ENCODE results near the gene SYNJ2. TPM values are rescaled to one million over a fixed set of nuclear protein-coding genes. Genes with fewer than 3 reads are reported as not detected.

Gene SYNJ2
- total and polyA plus RNA-seq, 2 of the 4 experiments (the other 2 are of a cell fraction): 40.8 to 45.2 TPM

DNA sequence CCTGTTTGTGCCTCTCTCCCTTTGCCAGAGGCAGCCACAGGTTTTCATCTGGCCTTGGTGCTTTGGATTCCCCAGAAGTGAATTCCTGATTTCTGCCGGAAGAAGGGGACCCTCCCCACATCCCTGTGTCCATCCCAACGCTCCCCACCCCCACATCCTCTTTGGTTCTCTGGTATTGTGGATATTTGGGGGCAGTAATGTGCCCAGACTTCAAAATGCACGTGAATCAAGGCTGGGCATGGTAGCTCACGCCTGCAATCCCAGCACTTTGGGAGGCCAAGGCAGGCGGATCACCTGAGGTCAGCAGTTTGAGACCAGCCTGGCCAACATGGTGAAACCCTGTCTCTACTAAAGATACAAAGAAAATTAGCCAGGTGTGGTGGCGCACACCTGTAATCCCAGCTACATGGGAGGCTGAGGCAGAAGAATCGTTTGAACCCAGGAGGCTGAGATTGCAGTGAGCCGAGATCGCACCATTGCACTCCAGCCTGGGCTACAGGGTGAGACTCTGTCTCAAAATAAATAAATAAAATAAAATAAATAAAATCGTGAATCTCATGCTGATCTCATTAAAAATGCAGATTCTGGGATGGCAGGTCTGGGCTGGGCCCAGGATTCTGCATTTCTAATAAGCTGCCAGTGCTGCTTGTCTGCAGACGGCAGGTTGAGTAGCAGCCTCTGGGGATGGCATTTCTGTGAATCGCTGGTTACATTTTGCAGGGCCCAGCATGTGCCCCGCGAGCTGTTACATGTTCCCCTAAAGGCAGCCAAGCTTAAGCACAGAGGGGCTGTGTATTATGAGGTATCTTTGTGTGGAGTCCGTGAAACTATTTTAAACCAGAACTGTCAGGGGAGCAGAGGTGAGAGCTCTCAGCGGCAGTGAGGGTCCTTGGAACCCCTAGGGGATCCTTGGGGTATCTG is 49.0 kb downstream of the SYNJ2 start:
- in situ Hi-C loops (cut with MboI; ENCODE audit: low sequenced_read_pairs): no loop called here
- dilution Hi-C loops (cut with HindIII; ENCODE audit: low sequenced_read_pairs, unreplicated experiment): no loop called here
- Histone ChIP-seq H2AK5ac (ENCODE audit: low read depth, low read length) (peak overlapping the region; percentile 93), H3K56ac (ENCODE audit: extremely low read depth, insufficient read depth, low read length) (peak overlapping the region; percentile 76), H3K27ac (ENCODE audit: insufficient read depth, low read length) (peak overlapping the region; percentile 92), H3K18ac (ENCODE audit: low read depth, low read length) (peak overlapping the region; percentile 62), H3K14ac (replicated peaks; ENCODE audit: low read depth, low read length) (peak overlapping the region; percentile 94), H3K9me3 (ENCODE audit: control insufficient read depth, insufficient read depth, low read length) (no peaks in the 10 kb centered on the region), H3K27me3 (ENCODE audit: control insufficient read depth, insufficient read depth, low read length) (no peaks in the 10 kb centered on the region), H4K20me1 (ENCODE audit: insufficient read depth, low read length) (no peaks in the 10 kb centered on the region), H3K79me1 (ENCODE audit: low read depth in 1 of 2, low read length in 2 of 2) (peaks cover 40 to 85% of the 10 kb centered on the region in 2 experiments), H3K4me1 (ENCODE audit: control insufficient read depth, insufficient read depth, low read length) (peaks cover 49% of the 10 kb centered on the region), H2BK120ac (ENCODE audit: low read depth, low read length) (peak overlapping the region; percentile 97), H4K8ac (ENCODE audit: low read depth in 2 of 2, low read length in 2 of 2) (peak overlapping the region; percentile 69 to 83), H2BK20ac (ENCODE audit: low read depth, low read length) (peak overlapping the region; percentile 60), H3K9ac (ENCODE audit: low read depth, low read length) (peak overlapping the region; percentile 34), H3K36me3 (ENCODE audit: control insufficient read depth, insufficient read depth, low read length) (peaks cover 18% of the 10 kb centered on the region), H4K91ac (ENCODE audit: insufficient read depth, low read depth, low read length) (peak overlapping the region; percentile 89), H3K4me2 (ENCODE audit: low read depth, low read length) (no peak overlapping the region), H3K4me3 (ENCODE audit: insufficient read depth, low read depth, low read length) (no peak overlapping the region), H2AFZ (replicated peaks; ENCODE audit: low read length, poor library complexity) (no peak overlapping the region), H2AK9ac (replicated peaks; ENCODE audit: low read depth, low read length, poor library complexity) (peak overlapping the region; percentile 53), H3K9me1 (ENCODE audit: insufficient read depth, low read length) (peaks cover 32% of the 10 kb centered on the region), H2BK15ac (ENCODE audit: low read depth, low read length) (peak overlapping the region; percentile 97), H4K5ac (ENCODE audit: low read depth, low read length) (peak overlapping the region; percentile 69), H3K23ac (ENCODE audit: low read depth, low read length) (peak overlapping the region; percentile 86), H3K4ac (ENCODE audit: low read depth, low read length) (peak overlapping the region; percentile 93), H2BK5ac (ENCODE audit: low read depth, low read length, poor library complexity, severe bottlenecking) (peak overlapping the region; percentile 78)
- BruUV-seq (replicated peaks): no TSS peak
- DNase-seq (no peak), ATAC-seq (ENCODE audit: low read depth) (no peak)
- WGBS, 2 experiments (ENCODE audit: extremely low coverage in 2 of 2, insufficient read length in 1 of 2): 92% methylated on average over 5 of the region's 16 CpGs; no CpG with 5 or more reads in 1 of the 2 experiments
- intact Hi-C loops (cut with micrococcal nuclease): no loop called here
- TF ChIP-seq, protein P1, sequence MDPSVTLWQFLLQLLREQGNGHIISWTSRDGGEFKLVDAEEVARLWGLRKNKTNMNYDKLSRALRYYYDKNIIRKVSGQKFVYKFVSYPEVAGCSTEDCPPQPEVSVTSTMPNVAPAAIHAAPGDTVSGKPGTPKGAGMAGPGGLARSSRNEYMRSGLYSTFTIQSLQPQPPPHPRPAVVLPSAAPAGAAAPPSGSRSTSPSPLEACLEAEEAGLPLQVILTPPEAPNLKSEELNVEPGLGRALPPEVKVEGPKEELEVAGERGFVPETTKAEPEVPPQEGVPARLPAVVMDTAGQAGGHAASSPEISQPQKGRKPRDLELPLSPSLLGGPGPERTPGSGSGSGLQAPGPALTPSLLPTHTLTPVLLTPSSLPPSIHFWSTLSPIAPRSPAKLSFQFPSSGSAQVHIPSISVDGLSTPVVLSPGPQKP (IDR thresholded peaks at IDR 0.05; ENCODE audit: borderline replicate concordance, low read depth, low read length): no peak
- TF ChIP-seq, protein P2, sequence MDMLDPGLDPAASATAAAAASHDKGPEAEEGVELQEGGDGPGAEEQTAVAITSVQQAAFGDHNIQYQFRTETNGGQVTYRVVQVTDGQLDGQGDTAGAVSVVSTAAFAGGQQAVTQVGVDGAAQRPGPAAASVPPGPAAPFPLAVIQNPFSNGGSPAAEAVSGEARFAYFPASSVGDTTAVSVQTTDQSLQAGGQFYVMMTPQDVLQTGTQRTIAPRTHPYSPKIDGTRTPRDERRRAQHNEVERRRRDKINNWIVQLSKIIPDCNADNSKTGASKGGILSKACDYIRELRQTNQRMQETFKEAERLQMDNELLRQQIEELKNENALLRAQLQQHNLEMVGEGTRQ (IDR thresholded peaks at IDR 0.05; ENCODE audit: low read depth, low read length): no peak
- TF ChIP-seq MXI1 (IDR thresholded peaks at IDR 0.05; ENCODE audit: borderline replicate concordance, low read depth, low read length): no peak
- TF ChIP-seq CEBPB (IDR thresholded peaks at IDR 0.05; ENCODE audit: low read depth, low read length): no peak
- TF ChIP-seq BHLHE40 (IDR thresholded peaks at IDR 0.05; ENCODE audit: low read depth, low read length): no peak
- no peak for TF ChIP-seq RCOR1 (IDR thresholded peaks at IDR 0.05; ENCODE audit: insufficient replicate concordance, low read length)
- TF ChIP-seq SMC3 (IDR thresholded peaks at IDR 0.05; ENCODE audit: low read depth, low read length): no peak
- TF ChIP-seq RFX5 (IDR thresholded peaks at IDR 0.05; ENCODE audit: low read depth, low read length): no peak
- CTCF ChIA-PET: interaction anchor here (1.2 kb wide), 1 partner anchor 25 kb away, joined by 3 read pairs; no protein-coding TSS in a partner anchor
- POLR2A ChIA-PET (ENCODE audit: unreplicated experiment): interaction anchor here (0.6 kb wide), 1 partner anchor 47 kb away, joined by 3 read pairs; no protein-coding TSS in a partner anchor
